Measurements from ENCODE around the gene SLC66A1.
A peak's percentile ranks its signal among the peaks of the same experiment; 100 is the strongest.

Gene SLC66A1

GRCh38 chr1:19325958-19326747 lies 14.0 kb downstream of the SLC66A1 start:
- DNase-seq, result no peak

GRCh38 chr1:19326748-19327065 lies 14.6 kb downstream of the SLC66A1 start:
- no peak for DNase-seq

DNA sequence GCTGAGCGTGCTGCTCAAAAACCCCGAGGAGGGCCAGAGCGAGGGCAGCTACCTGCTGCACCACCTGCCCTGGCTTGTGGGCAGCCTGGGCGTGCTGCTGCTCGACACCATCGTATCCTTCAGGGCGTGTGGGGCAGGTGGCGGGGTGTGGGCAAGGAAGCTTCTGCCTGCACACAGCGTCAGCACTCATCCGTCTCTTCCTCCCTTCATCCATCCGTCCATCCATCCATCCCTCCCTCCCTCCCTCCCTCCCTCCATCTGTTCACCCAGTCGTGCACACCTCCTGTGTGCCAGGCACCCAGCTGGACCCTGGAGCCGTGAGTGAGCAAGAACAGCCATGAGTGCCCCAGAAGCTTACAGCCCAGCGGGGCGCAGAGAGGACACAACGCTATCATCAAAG lies 15.2 kb downstream of the SLC66A1 start:
- no peak for DNase-seq

DNA sequence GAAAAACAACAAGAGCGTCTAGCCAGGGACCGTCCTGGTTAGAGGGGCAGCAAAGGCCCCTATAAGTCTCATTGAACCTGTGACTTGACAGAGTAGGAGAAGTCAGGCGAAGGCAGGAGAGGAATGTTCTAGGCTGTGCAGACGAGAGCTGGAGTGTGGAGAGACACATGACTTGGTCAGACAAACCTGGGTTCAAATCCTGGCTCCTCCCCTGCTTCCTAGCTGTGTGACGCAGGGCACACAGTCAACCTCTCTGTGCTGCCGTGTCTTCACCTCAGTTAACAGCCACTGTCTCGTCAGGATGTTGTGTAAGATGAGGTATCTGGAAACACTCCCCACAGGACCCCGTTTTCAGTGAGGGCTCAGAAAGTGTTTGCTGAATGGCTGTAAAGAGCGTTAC lies 15.6 kb downstream of the SLC66A1 start:
- DNase-seq, result no peak

DNA sequence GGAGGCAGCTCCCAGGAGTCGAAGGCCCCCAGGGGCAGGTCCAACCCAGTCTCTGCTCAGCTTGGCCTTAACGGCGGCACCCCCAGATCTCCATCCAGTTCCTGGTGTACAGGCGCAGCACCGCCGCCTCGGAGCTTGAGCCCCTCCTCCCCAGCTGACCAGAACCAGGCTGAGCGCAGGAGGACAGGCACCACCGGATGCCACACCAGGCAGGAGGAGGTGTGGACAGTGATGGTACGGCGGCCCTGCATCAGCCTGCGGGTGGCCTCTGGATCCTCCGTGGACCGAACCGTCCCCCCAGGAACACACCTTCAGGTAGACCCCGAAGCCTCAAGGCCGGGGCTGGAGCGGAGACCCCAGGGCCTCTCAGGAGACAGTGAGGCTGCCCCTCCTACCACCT lies 16.4 kb downstream of the SLC66A1 start:
- no peak for DNase-seq

GRCh38 chr1:19329188-19329587 lies 17.1 kb downstream of the SLC66A1 start:
- DNase-seq, result no peak

- no peak for DNase-seq
These were observed 17.5 kb downstream of the SLC66A1 start for GRCh38 chr1:19329611-19330010.

DNA sequence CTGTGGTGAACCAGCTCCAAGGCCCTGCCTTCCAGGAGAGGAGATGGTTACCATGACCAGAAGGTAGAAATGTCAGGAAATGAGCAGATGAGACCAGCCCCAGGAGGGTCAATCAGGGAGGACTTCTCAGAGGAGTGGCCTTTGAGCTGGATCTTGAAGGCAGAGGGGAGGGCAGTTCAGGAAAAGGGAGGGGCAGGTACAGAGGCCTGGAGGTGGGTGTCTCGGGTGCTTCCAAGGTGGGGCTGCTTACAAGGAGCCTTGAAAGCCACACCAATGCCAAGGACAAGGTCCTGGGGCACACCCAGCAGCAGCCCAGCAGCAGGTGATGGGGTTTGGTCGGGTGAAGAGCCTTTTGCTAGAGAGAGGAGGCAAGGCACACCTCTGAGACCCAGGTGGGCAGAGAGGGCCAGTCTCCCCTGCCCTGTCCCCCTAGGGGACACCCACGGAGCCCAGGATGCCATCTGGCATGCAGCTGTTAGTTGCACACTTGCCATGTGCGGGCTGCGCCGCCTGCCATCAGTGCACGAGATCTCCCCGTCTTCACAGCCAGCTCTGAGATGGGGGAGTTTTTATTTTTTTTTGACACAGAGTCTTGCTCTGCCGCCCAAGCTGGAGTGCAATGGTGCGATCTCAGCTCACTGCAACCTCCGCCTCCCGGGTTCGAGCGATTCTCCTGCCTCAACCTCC lies 18.5 kb downstream of the SLC66A1 start:
- no peak for DNase-seq

- no peak for DNase-seq
These were observed 19.2 kb downstream of the SLC66A1 start for GRCh38 chr1:19331262-19331878.

- no peak for DNase-seq
These were observed 20.7 kb downstream of the SLC66A1 start for GRCh38 chr1:19332832-19333231.

DNA sequence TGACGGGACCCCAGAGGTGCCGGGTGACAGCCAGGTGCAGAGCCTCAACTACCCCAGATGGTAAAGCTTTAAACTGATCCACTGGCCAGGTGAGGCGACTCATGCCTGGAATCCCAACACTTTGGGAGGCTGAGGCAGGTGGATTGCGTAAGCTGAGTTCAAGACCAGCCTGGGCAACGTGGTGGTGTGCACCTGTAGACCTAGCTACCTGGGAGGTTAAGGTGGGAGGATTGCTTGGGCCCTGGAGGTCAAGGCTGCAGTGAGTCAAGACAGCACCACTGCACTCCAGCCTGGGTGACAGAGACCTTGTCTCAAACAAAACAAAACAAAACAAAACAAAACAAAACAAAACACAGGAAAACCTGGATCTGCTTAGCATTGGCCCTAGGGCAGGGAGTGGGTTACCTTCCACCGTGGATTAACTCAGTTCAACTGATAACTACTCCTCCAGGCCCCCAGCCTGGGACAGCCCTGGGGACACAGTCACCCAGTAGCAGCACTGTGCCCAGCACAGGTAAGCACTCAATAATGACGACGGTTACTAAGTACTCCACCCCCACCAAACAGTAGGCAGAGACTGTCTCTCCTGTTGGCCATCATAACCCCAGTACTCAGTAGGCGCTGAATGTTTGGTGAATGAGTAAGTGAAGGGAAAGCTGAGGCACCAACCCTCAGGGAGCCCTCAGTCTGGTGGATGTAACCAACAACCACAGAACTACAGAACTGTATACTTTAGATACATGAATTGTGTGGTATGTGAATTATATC lies 21.6 kb downstream of the SLC66A1 start:
- DNase-seq, result no peak

GRCh38 chr1:19336543-19336942 lies 24.4 kb downstream of the SLC66A1 start:
- peak; percentile 55 to 56 for DNase-seq

DNA sequence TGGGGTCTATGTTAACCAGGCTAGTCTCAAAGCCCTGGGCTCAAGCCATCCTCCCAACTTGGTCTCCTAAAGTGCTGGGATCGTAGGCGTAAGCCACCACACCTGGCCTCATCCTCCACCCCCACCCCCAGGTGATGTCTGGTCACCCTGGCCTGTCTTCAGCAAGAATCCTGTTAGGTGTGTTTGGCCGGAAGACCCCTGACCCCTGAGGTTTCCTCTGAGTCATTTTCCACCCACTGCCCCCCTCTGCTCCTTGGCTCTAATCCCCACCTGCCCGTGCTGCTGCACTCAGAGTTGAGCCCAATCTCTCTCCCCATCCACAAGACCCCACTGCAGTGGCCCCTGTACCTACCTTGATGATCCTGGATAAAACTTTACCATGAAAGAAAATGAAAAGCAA lies 25.2 kb downstream of the SLC66A1 start:
- DNase-seq, result no peak

DNA sequence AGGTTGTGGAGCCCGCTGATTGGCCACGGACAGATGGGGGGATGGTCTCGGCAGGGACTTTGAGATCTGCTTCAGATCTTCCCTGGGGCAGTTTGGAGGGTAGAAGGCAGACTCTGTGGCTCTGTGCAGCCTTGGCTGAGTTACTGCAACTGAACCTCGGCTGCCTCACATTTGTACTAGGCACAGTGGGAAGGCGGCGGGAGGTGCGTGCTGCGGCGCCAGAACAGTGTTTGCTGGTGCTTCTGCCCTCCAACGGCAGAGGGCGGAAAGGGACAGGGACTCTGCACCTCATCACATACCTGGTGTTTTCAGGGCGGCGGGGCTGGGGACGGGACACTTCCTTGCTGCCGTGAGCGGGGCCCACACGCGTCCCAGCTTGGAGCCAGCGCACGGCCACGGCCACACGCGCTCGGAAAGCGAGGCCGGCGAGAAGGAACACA lies 26.2 kb downstream of the SLC66A1 start:
- no peak for DNase-seq

DNA sequence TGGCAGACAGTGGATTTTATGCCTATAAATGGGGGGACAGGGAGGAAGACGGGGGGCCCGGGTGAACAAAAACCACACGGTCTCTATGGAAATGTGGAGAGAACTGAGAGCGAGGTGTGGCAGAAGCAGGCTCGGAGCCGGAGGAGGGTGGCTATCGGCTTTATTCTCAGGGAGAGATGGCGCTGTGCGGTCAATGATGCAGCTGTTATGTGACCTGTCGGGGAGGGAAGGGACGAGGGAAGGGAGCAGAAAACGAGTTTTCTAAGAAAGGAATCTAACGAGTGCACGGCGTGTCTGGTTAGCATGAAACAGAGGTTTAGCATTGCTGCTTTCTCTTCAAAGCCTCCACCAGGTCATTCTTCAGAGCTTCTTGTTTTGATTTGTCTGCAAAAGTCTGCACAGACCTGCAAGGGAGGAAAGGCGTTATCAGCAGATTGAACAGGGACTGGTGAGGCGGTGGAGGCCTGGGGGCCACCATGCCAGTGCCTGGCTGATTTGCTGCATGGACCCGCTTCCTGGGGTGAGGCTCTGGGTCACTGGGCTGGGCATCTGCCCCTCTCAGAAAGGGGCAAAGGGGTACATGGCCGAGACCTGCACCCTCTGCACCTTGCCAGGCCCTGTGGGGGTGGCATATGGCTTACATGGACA lies 27.2 kb downstream of the SLC66A1 start:
- no peak for DNase-seq

DNA sequence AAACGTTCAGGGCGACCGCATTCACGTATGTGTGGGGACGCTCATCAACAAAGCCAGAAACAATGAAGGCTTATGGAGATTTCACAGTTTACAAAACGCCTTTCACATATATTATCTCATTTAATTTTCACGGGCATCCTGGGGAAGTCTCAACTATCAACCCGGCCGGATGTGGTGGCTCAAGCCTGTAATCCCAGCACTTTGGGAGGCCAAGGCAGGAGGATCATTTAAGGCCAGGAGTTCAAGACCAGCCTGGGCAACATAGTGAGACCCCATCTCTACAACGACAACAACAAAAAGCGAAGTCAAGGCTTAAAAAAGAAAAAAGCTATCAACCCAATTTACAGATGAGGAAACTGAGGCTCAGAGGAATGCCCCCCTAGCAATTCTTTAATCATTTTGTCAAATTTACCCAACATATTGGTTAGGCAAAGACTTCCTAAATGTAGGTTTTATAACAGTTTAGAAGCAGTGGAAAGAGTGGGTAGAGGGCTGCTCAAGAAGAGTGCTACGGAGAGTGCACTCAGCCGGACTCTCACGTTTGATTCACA lies 28.3 kb downstream of the SLC66A1 start:
- no peak for DNase-seq

- peak; percentile 83 to 84 for DNase-seq
These were observed 29.3 kb downstream of the SLC66A1 start for GRCh38 chr1:19341201-19342061.

DNA sequence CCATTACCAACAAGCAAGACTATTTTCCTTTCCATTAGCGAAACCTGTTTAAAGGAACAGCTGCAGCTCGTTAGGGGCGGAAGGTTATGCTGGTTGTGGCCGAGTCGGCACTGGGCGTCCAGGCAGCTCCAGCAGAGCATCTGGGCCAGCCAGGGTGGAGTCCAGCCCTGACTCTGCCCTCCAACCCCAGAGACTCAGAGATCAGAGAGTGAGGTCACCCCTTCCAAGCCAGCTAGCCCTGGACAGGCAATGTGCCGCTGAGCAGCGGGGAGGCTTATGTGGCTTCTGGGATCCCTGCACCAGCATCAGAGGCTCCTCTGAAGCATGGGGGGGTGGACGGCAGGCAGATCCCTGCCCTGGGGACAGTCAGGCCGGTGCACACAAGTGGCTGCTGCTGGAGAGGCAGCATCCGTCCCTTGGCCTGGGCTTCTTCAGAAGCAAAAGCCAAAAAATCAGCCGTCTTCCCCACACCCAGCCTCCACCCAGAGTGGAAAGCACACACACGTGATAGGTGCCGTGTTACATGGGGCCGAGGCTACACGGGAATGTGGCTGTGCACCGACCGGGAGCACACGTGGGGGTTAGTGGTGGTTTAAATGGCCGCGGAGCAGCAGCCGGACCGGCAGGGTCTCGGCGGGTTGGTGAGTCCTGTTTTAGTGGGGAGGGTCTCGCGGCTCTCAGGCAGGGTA lies 30.1 kb downstream of the SLC66A1 start:
- DNase-seq, result no peak

- no peak for DNase-seq
These were observed 30.9 kb downstream of the SLC66A1 start for GRCh38 chr1:19342894-19343616.
